Activated naive CD4-positive, alpha-beta T cell treated with anti-CD3 and anti-CD28 coated beads for 36 hours (primary cell): ENCODE data around the gene BRPF1. TPM values are rescaled to one million over a fixed set of nuclear protein-coding genes. Genes with fewer than 3 reads are reported as not detected.

Experiments
- CTCF ChIA-PET: fragments of 350-600 bp; sonication (Branson Sonifier 250); formaldehyde crosslinking; loops from one replicate; lab custom pipeline; 2021; ENCODE audit warnings: antibody characterized with exemption; lab: Charles Lee
- DNase-seq: peaks from one replicate; pipeline ENCODE4 v3.0.0-alpha.2; 2020
- H3K27ac Mint-ChIP-seq: one replicate; pipeline ENCODE4 v1.8.0; 2021; ENCODE audit warnings: mild to moderate bottlenecking, mixed read lengths
- H3K27me3 Mint-ChIP-seq: one replicate; pipeline ENCODE4 v1.8.0; 2021; ENCODE audit warnings: low read depth, mixed read lengths
- H3K36me3 Mint-ChIP-seq: one replicate; pipeline ENCODE4 v1.8.0; 2021; ENCODE audit warnings: low read depth, mixed read lengths
- H3K4me1 Mint-ChIP-seq: one replicate; pipeline ENCODE4 v1.8.0; 2021; ENCODE audit warnings: low read depth, mixed read lengths
- H3K4me3 Mint-ChIP-seq: one replicate; pipeline ENCODE4 v1.8.0; 2021; ENCODE audit warnings: mild to moderate bottlenecking, moderate library complexity, mixed read lengths
- H3K9me3 Mint-ChIP-seq: one replicate; pipeline ENCODE4 v1.8.0; 2021; ENCODE audit warnings: mixed read lengths
- intact Hi-C: fragments of 100-400 bp; cut with micrococcal nuclease; formaldehyde crosslinking; loops from one replicate; pipeline ENCODE4 v1.15.1; 2023
- total RNA-seq, 2 experiments: library from RNA; stranded (reverse); gene quantifications; one replicate each; pipeline ENCODE4 v1.2.3, GENCODE V29; 2021

The BRPF1 gene
- total RNA-seq, 2 experiments from 2014 or later: 16.8 to 19.4 TPM

GRCh38 chr3:9691636-9692035, 39.9 kb upstream of the BRPF1 start:
- H3K27me3 Mint-ChIP-seq: no peaks in the 10 kb centered on the region
- H3K36me3 Mint-ChIP-seq: peaks cover 20% of the 10 kb centered on the region
- intact Hi-C loops: no loop called here
- no peaks in the 10 kb centered on the region for H3K4me1 Mint-ChIP-seq
- no peak overlapping the region for H3K27ac Mint-ChIP-seq
- no peak overlapping the region for H3K4me3 Mint-ChIP-seq
- no peak for DNase-seq
- CTCF ChIA-PET: interaction anchor here (0.7 kb wide), 1 partner anchor 544 kb away, joined by 3 read pairs; no protein-coding TSS in a partner anchor
- no peaks in the 10 kb centered on the region for H3K9me3 Mint-ChIP-seq

GRCh38 chr3:9692416-9692815, 39.1 kb upstream of the BRPF1 start:
- Mint-ChIP-seq H3K36me3 (peaks cover 17% of the 10 kb centered on the region), H3K27me3 (no peaks in the 10 kb centered on the region), H3K4me1 (no peaks in the 10 kb centered on the region), H3K4me3 (no peak overlapping the region), H3K27ac (no peak overlapping the region), H3K9me3 (no peaks in the 10 kb centered on the region)
- intact Hi-C loops: no loop called here
- CTCF ChIA-PET: interaction anchor here (0.9 kb wide), 1 partner anchor 28 kb away, joined by 3 read pairs; no protein-coding TSS in a partner anchor
- no peak for DNase-seq

- no peak for DNase-seq
- no peak overlapping the region for H3K27ac Mint-ChIP-seq
- H3K27me3 Mint-ChIP-seq: no peaks in the 10 kb centered on the region
- H3K4me3 Mint-ChIP-seq: no peak overlapping the region
- intact Hi-C loops: no loop called here
- CTCF ChIA-PET: interaction anchor here (2.2 kb wide), 1 partner anchor 32 kb away, joined by 6 read pairs; no protein-coding TSS in a partner anchor
- H3K9me3 Mint-ChIP-seq: no peaks in the 10 kb centered on the region
- H3K36me3 Mint-ChIP-seq: peaks cover 12% of the 10 kb centered on the region
- no peaks in the 10 kb centered on the region for H3K4me1 Mint-ChIP-seq
Observed at GRCh38 chr3:9695345-9695744, 36.2 kb upstream of the BRPF1 start.

GRCh38 chr3:9695746-9696145, 35.8 kb upstream of the BRPF1 start:
- CTCF ChIA-PET: no interaction called here
- peaks cover 12% of the 10 kb centered on the region for H3K36me3 Mint-ChIP-seq
- intact Hi-C loops: no loop called here
- no peak for DNase-seq
- H3K4me1 Mint-ChIP-seq: no peaks in the 10 kb centered on the region
- H3K9me3 Mint-ChIP-seq: no peaks in the 10 kb centered on the region
- no peaks in the 10 kb centered on the region for H3K27me3 Mint-ChIP-seq
- no peak overlapping the region for H3K27ac Mint-ChIP-seq
- H3K4me3 Mint-ChIP-seq: no peak overlapping the region

- Mint-ChIP-seq H3K4me3 (no peak overlapping the region), H3K9me3 (no peaks in the 10 kb centered on the region), H3K27me3 (no peaks in the 10 kb centered on the region), H3K36me3 (peaks cover 8% of the 10 kb centered on the region), H3K4me1 (no peaks in the 10 kb centered on the region), H3K27ac (no peak overlapping the region)
- CTCF ChIA-PET: no interaction called here
- intact Hi-C loops: no loop called here
- DNase-seq: no peak
Observed at GRCh38 chr3:9696480-9697220, 34.9 kb upstream of the BRPF1 start.

- H3K4me3 Mint-ChIP-seq: no peak overlapping the region
- peaks cover 7% of the 10 kb centered on the region for H3K36me3 Mint-ChIP-seq
- intact Hi-C loops: no loop called here
- H3K9me3 Mint-ChIP-seq: no peaks in the 10 kb centered on the region
- DNase-seq: no peak
- peaks cover 2% of the 10 kb centered on the region for H3K27me3 Mint-ChIP-seq
- CTCF ChIA-PET: interaction anchor here (1.3 kb wide), 1 partner anchor 14 kb away, joined by 4 read pairs; no protein-coding TSS in a partner anchor
- no peak overlapping the region for H3K27ac Mint-ChIP-seq
- H3K4me1 Mint-ChIP-seq: no peaks in the 10 kb centered on the region
Observed at GRCh38 chr3:9697892-9698291, 33.6 kb upstream of the BRPF1 start.

GRCh38 chr3:9698293-9698692, 33.2 kb upstream of the BRPF1 start:
- H3K36me3 Mint-ChIP-seq: peaks cover 9% of the 10 kb centered on the region
- H3K27me3 Mint-ChIP-seq: peaks cover 6% of the 10 kb centered on the region
- no peak overlapping the region for H3K4me3 Mint-ChIP-seq
- no peaks in the 10 kb centered on the region for H3K4me1 Mint-ChIP-seq
- H3K27ac Mint-ChIP-seq: no peak overlapping the region
- CTCF ChIA-PET: interaction anchor here (1.3 kb wide), 1 partner anchor 14 kb away, joined by 4 read pairs; no protein-coding TSS in a partner anchor
- no peaks in the 10 kb centered on the region for H3K9me3 Mint-ChIP-seq
- no peak for DNase-seq
- intact Hi-C loops: no loop called here

GRCh38 chr3:9700536-9700935, 31.0 kb upstream of the BRPF1 start:
- DNase-seq: no peak
- intact Hi-C loops: no loop called here
- peaks cover 9% of the 10 kb centered on the region for H3K36me3 Mint-ChIP-seq
- peaks cover 17% of the 10 kb centered on the region for H3K27me3 Mint-ChIP-seq
- H3K4me3 Mint-ChIP-seq: no peak overlapping the region
- no peak overlapping the region for H3K27ac Mint-ChIP-seq
- H3K4me1 Mint-ChIP-seq: peaks cover 8% of the 10 kb centered on the region
- H3K9me3 Mint-ChIP-seq: no peaks in the 10 kb centered on the region
- CTCF ChIA-PET: interaction anchor here (0.7 kb wide), 2 partner anchors 371 to 725 kb away, joined by 3 read pairs; no protein-coding TSS in a partner anchor

GRCh38 chr3:9701006-9701405, 30.5 kb upstream of the BRPF1 start:
- peaks cover 8% of the 10 kb centered on the region for H3K4me1 Mint-ChIP-seq
- peaks cover 19% of the 10 kb centered on the region for H3K27me3 Mint-ChIP-seq
- CTCF ChIA-PET: interaction anchor here (0.7 kb wide), 2 partner anchors 372 to 726 kb away, joined by 3 read pairs; no protein-coding TSS in a partner anchor
- intact Hi-C loops: no loop called here
- H3K27ac Mint-ChIP-seq: no peak overlapping the region
- H3K9me3 Mint-ChIP-seq: no peaks in the 10 kb centered on the region
- peaks cover 9% of the 10 kb centered on the region for H3K36me3 Mint-ChIP-seq
- H3K4me3 Mint-ChIP-seq: no peak overlapping the region
- DNase-seq: no peak

- Mint-ChIP-seq H3K4me3 (no peak overlapping the region), H3K9me3 (no peaks in the 10 kb centered on the region), H3K36me3 (peaks cover 9% of the 10 kb centered on the region), H3K27ac (no peak overlapping the region), H3K4me1 (peaks cover 8% of the 10 kb centered on the region), H3K27me3 (peaks cover 21% of the 10 kb centered on the region)
- intact Hi-C loops: no loop called here
- DNase-seq: no peak
- CTCF ChIA-PET: interaction anchor here (0.7 kb wide), 1 partner anchor 728 kb away, joined by 4 read pairs; no protein-coding TSS in a partner anchor
Observed at GRCh38 chr3:9701711-9702110, 29.8 kb upstream of the BRPF1 start.

- intact Hi-C loops: no loop called here
- CTCF ChIA-PET: interaction anchor here (0.6 to 0.8 kb wide), 2 partner anchors 201 to 399 kb away, joined by 3 read pairs; no protein-coding TSS in a partner anchor
- Mint-ChIP-seq H3K27me3 (peaks cover 21% of the 10 kb centered on the region), H3K4me3 (no peak overlapping the region), H3K9me3 (no peaks in the 10 kb centered on the region), H3K4me1 (peaks cover 8% of the 10 kb centered on the region), H3K36me3 (peaks cover 6% of the 10 kb centered on the region), H3K27ac (no peak overlapping the region)
- DNase-seq: no peak
Observed at GRCh38 chr3:9703240-9703639, 28.3 kb upstream of the BRPF1 start.

- CTCF ChIA-PET: interaction anchor here (0.8 kb wide), 1 partner anchor 400 kb away, joined by 3 read pairs; no protein-coding TSS in a partner anchor
- intact Hi-C loops: no loop called here
- H3K9me3 Mint-ChIP-seq: no peaks in the 10 kb centered on the region
- H3K36me3 Mint-ChIP-seq: peaks cover 6% of the 10 kb centered on the region
- peaks cover 8% of the 10 kb centered on the region for H3K4me1 Mint-ChIP-seq
- H3K4me3 Mint-ChIP-seq: no peak within 1 kb of the TSS
- no peak within 1 kb of the TSS for H3K27ac Mint-ChIP-seq
- peaks cover 21% of the 10 kb centered on the region for H3K27me3 Mint-ChIP-seq
- DNase-seq: no peak
Observed at GRCh38 chr3:9703736-9704346, 27.7 kb upstream of the BRPF1 start, which contains the start of gene CPNE9. CPNE9 (plus strand) TSS chr3:9703833; CDS start chr3:9703997, 164 bp downstream.
